SH-SY5Y (cell line): ENCODE measurements around the gene CD48.

Source experiments
- GATA2 ChIP-seq: IDR thresholded peaks from 2 replicates; pipeline ENCODE4 v1.6.1; 2011; ENCODE audit warnings: mild to moderate bottlenecking, low read depth, low read length
- GATA3 ChIP-seq: IDR thresholded peaks from 2 replicates; pipeline ENCODE4 v1.6.1; 2011; ENCODE audit warnings: low read depth, mild to moderate bottlenecking, low read length, moderate library complexity

DNA sequence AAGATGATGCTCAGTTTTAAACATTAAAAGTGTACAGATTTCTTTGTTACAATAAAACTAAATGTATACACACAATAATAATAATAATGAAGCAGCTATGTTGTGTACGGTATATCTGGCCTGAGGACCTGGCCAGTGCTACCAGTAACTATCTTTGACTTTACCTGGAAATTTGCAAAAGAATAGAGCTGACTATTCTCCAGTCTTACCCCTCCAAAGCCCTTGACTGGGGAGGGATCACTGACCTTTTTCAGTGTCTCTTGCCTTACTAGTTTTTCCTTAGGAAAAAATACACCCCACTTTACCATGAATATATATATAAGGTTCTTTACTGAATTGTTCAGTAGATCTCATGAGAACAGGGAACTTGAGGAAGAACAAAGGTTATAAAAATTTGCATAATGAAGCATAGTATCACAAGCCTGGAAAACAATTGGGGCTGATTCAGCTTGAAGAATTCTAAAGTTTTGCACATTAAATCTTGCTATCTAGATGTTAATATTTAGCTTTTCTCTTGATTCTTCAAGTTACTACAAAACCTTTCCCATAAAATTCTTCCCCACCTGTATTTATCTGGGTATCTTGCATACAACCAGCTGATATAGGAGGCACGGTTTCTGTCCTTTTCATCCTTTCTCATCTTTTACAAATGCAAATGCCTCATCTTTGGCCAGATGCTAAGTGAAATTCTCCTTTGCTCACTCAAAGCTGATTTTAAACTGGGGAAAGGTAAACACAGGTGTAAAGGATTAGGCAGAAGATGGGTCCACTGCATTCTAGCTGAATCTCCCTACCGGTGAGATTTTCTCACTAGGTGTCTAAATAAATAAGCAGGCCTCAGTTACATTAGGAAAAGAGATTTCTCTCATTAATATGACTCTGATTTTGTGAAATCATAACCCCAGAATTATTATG is 39.8 kb downstream of the CD48 start:
- TF ChIP-seq GATA3, result no peak
- TF ChIP-seq GATA2, result no peak
